Esophagus muscularis mucosa (tissue), 3 donors: ENCODE data around the gene CYBC1.

ENCODE experiments used
- CTCF ChIP-seq, 3 experiments: fragments of 200-600 bp in 2 of 3; fragments of 450-650 bp in 1 of 3; sonication (generic) in 2 of 3; IDR thresholded peaks; one replicate each; pipeline ENCODE4 v1.5.1; 2017 to 2019; ENCODE audit warnings: antibody characterized with exemption in 3 of 3, mild to moderate bottlenecking in 2 of 3, moderate library complexity in 1 of 3
- POLR2AphosphoS5 ChIP-seq, 2 donors: sonication (generic); formaldehyde crosslinking; IDR thresholded peaks; one replicate each; pipeline ENCODE4 v1.6.1; 2017; ENCODE audit warnings: antibody characterized with exemption in 2 of 2

- no peak for TF ChIP-seq CTCF (IDR thresholded peaks at IDR 0.05)
- TF ChIP-seq POLR2AphosphoS5 (IDR thresholded peaks at IDR 0.05), result no peak
Observed at GRCh38 chr17:82486231-82487094, 35.9 kb upstream of the CYBC1 start.
